Activated naive CD8-positive, alpha-beta T cell treated with anti-CD3 and anti-CD28 coated beads, Interleukin-2, amount 50 U/mL, for 24 hours (primary cell): ENCODE measurements around the gene MAN2B1.
"Not testable (repeated sequence)": the region's sequence is repeated elsewhere in the genome, so short reads cannot be mapped to it uniquely, and the experiment has no call there.

Experiments used
- ATAC-seq: fragments of 150-1000 bp; cut with Tn5 transposase; one replicate; pipeline ENCODE4 v1.10.0; 2021
- DNase-seq: peaks from one replicate; pipeline ENCODE4 v3.0.0; 2021
- H3K27ac Mint-ChIP-seq: one replicate; pipeline ENCODE4 v1.8.0; 2021; ENCODE audit warnings: mild to moderate bottlenecking, mixed read lengths
- H3K27me3 Mint-ChIP-seq: one replicate; pipeline ENCODE4 v1.8.0; 2021; ENCODE audit warnings: mixed read lengths
- H3K36me3 Mint-ChIP-seq: one replicate; pipeline ENCODE4 v1.8.0; 2021; ENCODE audit warnings: low read depth, mixed read lengths
- H3K4me1 Mint-ChIP-seq: one replicate; pipeline ENCODE4 v1.8.0; 2021; ENCODE audit warnings: mixed read lengths
- H3K4me3 Mint-ChIP-seq: one replicate; pipeline ENCODE4 v1.8.0; 2021; ENCODE audit warnings: mild to moderate bottlenecking, moderate library complexity, mixed read lengths
- H3K9me3 Mint-ChIP-seq: one replicate; pipeline ENCODE4 v1.8.0; 2021; ENCODE audit warnings: mixed read lengths

MAN2B1 gene

GRCh38 chr19:12629215-12629614, 37.3 kb downstream of the MAN2B1 start:
- peaks cover 22% of the 10 kb centered on the region for H3K9me3 Mint-ChIP-seq
- H3K4me3 Mint-ChIP-seq, result no peak overlapping the region
- H3K4me1 Mint-ChIP-seq, result peaks cover 7% of the 10 kb centered on the region
- H3K36me3 Mint-ChIP-seq, result peaks cover 62% of the 10 kb centered on the region
- no peak overlapping the region for H3K27ac Mint-ChIP-seq
- H3K27me3 Mint-ChIP-seq, result no peaks in the 10 kb centered on the region
- DNase-seq (no peak), ATAC-seq (no peak)

GRCh38 chr19:12628040-12629022, 38.2 kb downstream of the MAN2B1 start:
- H3K36me3 Mint-ChIP-seq, result peaks cover 63% of the 10 kb centered on the region
- DNase-seq (no peak), ATAC-seq (no peak)
- H3K4me1 Mint-ChIP-seq, result peaks cover 7% of the 10 kb centered on the region
- H3K4me3 Mint-ChIP-seq, result no peak overlapping the region
- peaks cover 22% of the 10 kb centered on the region for H3K9me3 Mint-ChIP-seq
- no peaks in the 10 kb centered on the region for H3K27me3 Mint-ChIP-seq
- H3K27ac Mint-ChIP-seq, result no peak overlapping the region

- Mint-ChIP-seq H3K27me3 (no peaks in the 10 kb centered on the region), H3K27ac (no peak overlapping the region), H3K4me1 (peaks cover 9% of the 10 kb centered on the region), H3K36me3 (peaks cover 59% of the 10 kb centered on the region), H3K9me3 (peaks cover 22% of the 10 kb centered on the region), H3K4me3 (no peak overlapping the region)
- no peak for DNase-seq
- no peak for ATAC-seq
Observed at GRCh38 chr19:12626958-12627357, 39.6 kb downstream of the MAN2B1 start.

GRCh38 chr19:12623361-12624031, 43.0 kb downstream of the MAN2B1 start:
- H3K27me3 Mint-ChIP-seq, result no peaks in the 10 kb centered on the region
- no peak overlapping the region for H3K27ac Mint-ChIP-seq
- H3K36me3 Mint-ChIP-seq, result peaks cover 41% of the 10 kb centered on the region
- H3K9me3 Mint-ChIP-seq, result peaks cover 12% of the 10 kb centered on the region
- peaks cover 15% of the 10 kb centered on the region for H3K4me1 Mint-ChIP-seq
- H3K4me3 Mint-ChIP-seq, result no peak overlapping the region
- ATAC-seq, result no peak
- DNase-seq, result no peak

GRCh38 chr19:12621253-12622024, 45.1 kb downstream of the MAN2B1 start:
- Mint-ChIP-seq H3K4me1 (peaks cover 28% of the 10 kb centered on the region), H3K36me3 (peaks cover 27% of the 10 kb centered on the region)
- not testable (repeated sequence) for H3K9me3 Mint-ChIP-seq, H3K27me3 Mint-ChIP-seq, H3K4me3 Mint-ChIP-seq, DNase-seq, ATAC-seq, H3K27ac Mint-ChIP-seq

GRCh38 chr19:12617646-12618045, 48.9 kb downstream of the MAN2B1 start:
- ATAC-seq (no peak), DNase-seq (no peak)
- Mint-ChIP-seq H3K27ac (no peak overlapping the region), H3K4me1 (peaks cover 58% of the 10 kb centered on the region), H3K4me3 (no peak overlapping the region), H3K27me3 (no peaks in the 10 kb centered on the region), H3K9me3 (no peaks in the 10 kb centered on the region), H3K36me3 (peaks cover 35% of the 10 kb centered on the region)

- Mint-ChIP-seq H3K27ac (peak overlapping the region; percentile 97), H3K36me3 (peaks cover 24% of the 10 kb centered on the region), H3K9me3 (no peaks in the 10 kb centered on the region), H3K4me3 (peak overlapping the region; percentile 99), H3K4me1 (peaks cover 64% of the 10 kb centered on the region), H3K27me3 (no peaks in the 10 kb centered on the region)
- ATAC-seq (no peak), DNase-seq (no peak)
Observed at GRCh38 chr19:12611361-12611699, 55.2 kb downstream of the MAN2B1 start.

GRCh38 chr19:12610540-12611360, 55.8 kb downstream of the MAN2B1 start, which contains the start of the genes ZNF490 and ZNF791:
Gene ZNF490 (minus strand): TSS chr19:12610813. CDS start chr19:12610680, 133 bp downstream.
Gene ZNF791 (plus strand): TSS chr19:12610920. CDS start chr19:12611080, 160 bp downstream.
- DNase-seq (peak; percentile 97), ATAC-seq (peak; percentile 95)
- peaks cover 58% of the 10 kb centered on the region for H3K4me1 Mint-ChIP-seq
- H3K27ac Mint-ChIP-seq, result peak within 1 kb of the TSS; percentile 97
- no peaks in the 10 kb centered on the region for H3K9me3 Mint-ChIP-seq
- H3K36me3 Mint-ChIP-seq, result peaks cover 19% of the 10 kb centered on the region
- peak within 1 kb of the TSS; percentile 99 for H3K4me3 Mint-ChIP-seq
- no peaks in the 10 kb centered on the region for H3K27me3 Mint-ChIP-seq

- H3K4me1 Mint-ChIP-seq, result peaks cover 51% of the 10 kb centered on the region
- H3K9me3 Mint-ChIP-seq, result no peaks in the 10 kb centered on the region
- no peak overlapping the region for H3K4me3 Mint-ChIP-seq
- no peaks in the 10 kb centered on the region for H3K27me3 Mint-ChIP-seq
- no peak overlapping the region for H3K27ac Mint-ChIP-seq
- DNase-seq (no peak), ATAC-seq (no peak)
- H3K36me3 Mint-ChIP-seq, result peaks cover 6% of the 10 kb centered on the region
Observed at GRCh38 chr19:12607631-12608030, 58.9 kb downstream of the MAN2B1 start.

- Mint-ChIP-seq H3K9me3 (no peaks in the 10 kb centered on the region), H3K27ac (no peak overlapping the region), H3K4me1 (peaks cover 46% of the 10 kb centered on the region), H3K4me3 (no peak overlapping the region), H3K36me3 (peaks cover 4% of the 10 kb centered on the region), H3K27me3 (no peaks in the 10 kb centered on the region)
- ATAC-seq (no peak), DNase-seq (no peak)
Observed at GRCh38 chr19:12606796-12607195, 59.7 kb downstream of the MAN2B1 start.

GRCh38 chr19:12603714-12604113, 62.8 kb downstream of the MAN2B1 start:
- Mint-ChIP-seq H3K27me3 (no peaks in the 10 kb centered on the region), H3K27ac (peak overlapping the region; percentile 67), H3K4me1 (peaks cover 27% of the 10 kb centered on the region), H3K4me3 (no peak overlapping the region), H3K36me3 (peaks cover 9% of the 10 kb centered on the region), H3K9me3 (no peaks in the 10 kb centered on the region)
- peak; percentile 63 for DNase-seq
- ATAC-seq, result peak; percentile 99

GRCh38 chr19:12597594-12597993, 68.9 kb downstream of the MAN2B1 start:
- Mint-ChIP-seq H3K9me3 (no peaks in the 10 kb centered on the region), H3K36me3 (peaks cover 10% of the 10 kb centered on the region), H3K4me3 (no peak overlapping the region), H3K4me1 (no peaks in the 10 kb centered on the region), H3K27ac (no peak overlapping the region), H3K27me3 (no peaks in the 10 kb centered on the region)
- no peak for DNase-seq
- no peak for ATAC-seq

- ATAC-seq (no peak), DNase-seq (no peak)
- Mint-ChIP-seq H3K27me3 (no peaks in the 10 kb centered on the region), H3K4me3 (no peak overlapping the region), H3K4me1 (no peaks in the 10 kb centered on the region), H3K36me3 (peaks cover 10% of the 10 kb centered on the region), H3K27ac (no peak overlapping the region), H3K9me3 (no peaks in the 10 kb centered on the region)
Observed at GRCh38 chr19:12596927-12597548, 69.5 kb downstream of the MAN2B1 start.
